ENCODE data around the gene FOXF1.

GRCh38 chr16:86537486-86537885, 27.2 kb downstream of the FOXF1 start:
- no peak for TF ChIP-seq YY1 (IDR thresholded peaks at IDR 0.05; ENCODE audit: borderline replicate concordance in 1 of 3, control insufficient read depth in 1 of 3, extremely low read depth in 1 of 3, insufficient read depth in 3 of 3, insufficient read length in 1 of 3, insufficient replicate concordance in 2 of 3, low read depth in 1 of 3, low read length in 2 of 3)
- TF ChIP-seq, protein P1, sequence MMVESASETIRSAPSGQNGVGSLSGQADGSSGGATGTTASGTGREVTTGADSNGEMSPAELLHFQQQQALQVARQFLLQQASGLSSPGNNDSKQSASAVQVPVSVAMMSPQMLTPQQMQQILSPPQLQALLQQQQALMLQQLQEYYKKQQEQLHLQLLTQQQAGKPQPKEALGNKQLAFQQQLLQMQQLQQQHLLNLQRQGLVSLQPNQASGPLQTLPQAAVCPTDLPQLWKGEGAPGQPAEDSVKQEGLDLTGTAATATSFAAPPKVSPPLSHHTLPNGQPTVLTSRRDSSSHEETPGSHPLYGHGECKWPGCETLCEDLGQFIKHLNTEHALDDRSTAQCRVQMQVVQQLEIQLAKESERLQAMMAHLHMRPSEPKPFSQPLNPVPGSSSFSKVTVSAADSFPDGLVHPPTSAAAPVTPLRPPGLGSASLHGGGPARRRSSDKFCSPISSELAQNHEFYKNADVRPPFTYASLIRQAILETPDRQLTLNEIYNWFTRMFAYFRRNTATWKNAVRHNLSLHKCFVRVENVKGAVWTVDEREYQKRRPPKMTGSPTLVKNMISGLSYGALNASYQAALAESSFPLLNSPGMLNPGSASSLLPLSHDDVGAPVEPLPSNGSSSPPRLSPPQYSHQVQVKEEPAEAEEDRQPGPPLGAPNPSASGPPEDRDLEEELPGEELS (CRISPR knock-in tag; IDR thresholded peaks at IDR 0.05; ENCODE audit: borderline replicate concordance): no peak
- TF ChIP-seq ZFP36 (IDR thresholded peaks at IDR 0.05; ENCODE audit: low read depth, low read length, partially characterized antibody): no peak
- no peak for TF ChIP-seq CTCF (IDR thresholded peaks at IDR 0.05 in 2 of 3, conservative IDR thresholded peaks at IDR 0.05 in 1 of 3; ENCODE audit: insufficient read depth in 2 of 3, low read depth in 1 of 3, low read length in 3 of 3)
- no peak for TF ChIP-seq GATA2 (CRISPR knock-in tag; IDR thresholded peaks at IDR 0.05)
- no peak for TF ChIP-seq PCBP1 (IDR thresholded peaks at IDR 0.05; ENCODE audit: low read depth, low read length, poor library complexity, severe bottlenecking)
- TF ChIP-seq POLR3A (IDR thresholded peaks at IDR 0.05; ENCODE audit: borderline replicate concordance, extremely low read depth, insufficient read depth, insufficient read length): no peak
- no peak for TF ChIP-seq HDAC2 (IDR thresholded peaks at IDR 0.05)
- no peak for TF ChIP-seq CREB1 (IDR thresholded peaks at IDR 0.05)
- no peak for TF ChIP-seq CREB1 (CRISPR knock-in tag; IDR thresholded peaks at IDR 0.05)
- TF ChIP-seq EZH2 (IDR thresholded peaks at IDR 0.05; ENCODE audit: borderline replicate concordance, low read depth, low read length): no peak
- TF ChIP-seq FOXK2 (conservative IDR thresholded peaks at IDR 0.05 in 1 of 2, IDR thresholded peaks at IDR 0.05 in 1 of 2; ENCODE audit: low read depth in 2 of 2): no peak
- no peak for TF ChIP-seq POLR2AphosphoS5 (IDR thresholded peaks at IDR 0.05; ENCODE audit: control insufficient read depth, insufficient read depth, low read depth, low read length)

All from K562 (cell line).